K562 (cell line): ENCODE measurements around the gene CD55. TPM values are rescaled to one million over a fixed set of nuclear protein-coding genes. Genes with fewer than 3 reads are reported as not detected.
A peak's percentile ranks its signal among the peaks of the same experiment; 100 is the strongest.

Source experiments
- ATF3 ChIP-seq, 2 experiments: fragments of 450-650 bp in 1 of 2; sonication (generic) in 1 of 2; formaldehyde crosslinking in 1 of 2; IDR thresholded peaks in 1 of 2; conservative IDR thresholded peaks in 1 of 2; 2 replicates each; pipeline versions ENCODE4 v1.6.1 to v1.8.1; 2016 to 2023; ENCODE audit warnings: mild to moderate bottlenecking in 2 of 2, moderate library complexity in 2 of 2, inconsistent platforms in 1 of 2, missing genetic modification reagents in 1 of 2
- CEBPZ ChIP-seq: fragments of 150-350 bp; IDR thresholded peaks from 2 replicates; pipeline ENCODE4 v1.6.1; 2014; ENCODE audit warnings: low read depth, mild to moderate bottlenecking, low read length, borderline replicate concordance
- CTBP1 ChIP-seq: fragments of 450-650 bp; IDR thresholded peaks from 2 replicates; pipeline ENCODE4 v1.6.1; 2016; ENCODE audit warnings: borderline replicate concordance
- DPF2 ChIP-seq: fragments of 450-650 bp; IDR thresholded peaks from 2 replicates; pipeline ENCODE4 v1.6.1; 2016
- ESRRA ChIP-seq: fragments of 450-650 bp; IDR thresholded peaks from 2 replicates; pipeline ENCODE4 v1.6.1; 2014; ENCODE audit warnings: low read depth, mild to moderate bottlenecking, moderate library complexity, borderline replicate concordance
- ETV6 ChIP-seq, 3 experiments: fragments of 150-350 bp in 1 of 3; sonication (generic) in 1 of 3; formaldehyde crosslinking in 1 of 3; IDR thresholded peaks; 2 replicates each; pipeline versions ENCODE4 v1.6.1 to v1.8.0; 2014 to 2022; ENCODE audit warnings: borderline replicate concordance in 2 of 3, low read depth in 2 of 3, antibody characterized with exemption in 1 of 3, low read length in 1 of 3, mild to moderate bottlenecking in 1 of 3, missing genetic modification reagents in 1 of 3
- GABPA ChIP-seq: fragments of 200-800 bp; sonication (Bioruptor generic); conservative IDR thresholded peaks from 2 replicates; pipeline ENCODE4 v1.6.1; 2016; ENCODE audit warnings: low read depth, missing genetic modification characterization, missing compliant biosample characterization
- HMG20B ChIP-seq: fragments of 250-450 bp; sonication (Bioruptor Pico); IDR thresholded peaks from 2 replicates; pipeline ENCODE4 v1.5.0; 2021; ENCODE audit warnings: mild to moderate bottlenecking
- MAFK ChIP-seq: IDR thresholded peaks from 2 replicates; pipeline ENCODE4 v1.6.1; 2011; ENCODE audit warnings: low read length, improper control_type of control experiment
- POLR2AphosphoS2 ChIP-seq: IDR thresholded peaks from 2 replicates; pipeline ENCODE4 v1.6.1; 2012; ENCODE audit warnings: low read length, improper control_type of control experiment
- RB1 ChIP-seq: fragments of 450-650 bp; IDR thresholded peaks from 2 replicates; pipeline ENCODE4 v1.6.1; 2017; ENCODE audit warnings: low read depth, mild to moderate bottlenecking
- SETDB1 ChIP-seq: IDR thresholded peaks from one replicate; pipeline ENCODE4 v1.6.1; 2012; ENCODE audit warnings: low read length, control low read depth, inconsistent platforms
- SMARCA4 ChIP-seq: fragments of 450-650 bp; IDR thresholded peaks from 2 replicates; pipeline ENCODE4 v1.6.1; 2016
- ZBTB17 ChIP-seq: fragments of 450-650 bp; formaldehyde crosslinking; IDR thresholded peaks from 2 replicates; pipeline ENCODE4 v1.4.0; 2020; ENCODE audit warnings: mild to moderate bottlenecking
- ZNF274 ChIP-seq: IDR thresholded peaks from 2 replicates; pipeline ENCODE4 v1.6.1; 2011; ENCODE audit warnings: low read depth, mild to moderate bottlenecking, low read length, moderate library complexity, borderline replicate concordance
- ZNF512 ChIP-seq: IDR thresholded peaks from 2 replicates; pipeline ENCODE4 v1.6.1; 2016; ENCODE audit warnings: missing genetic modification characterization, missing compliant biosample characterization
- ZNF584 ChIP-seq: fragments of 200-800 bp; sonication (Bioruptor generic); IDR thresholded peaks from 2 replicates; pipeline ENCODE4 v1.6.1; 2016; ENCODE audit warnings: low read depth, mild to moderate bottlenecking, missing genetic modification characterization, missing compliant biosample characterization
- ZNF695 ChIP-seq: fragments of 450-650 bp; formaldehyde crosslinking; IDR thresholded peaks from 2 replicates; pipeline ENCODE4 v1.4.0; 2020; ENCODE audit warnings: mild to moderate bottlenecking, moderate library complexity
- polyA plus RNA-seq, 8 experiments: library from polyadenylated mRNA; depleted of rRNA in 4 of 8; stranded (reverse) in 5 of 8; unstranded in 3 of 8; fragments of >200 nt; fragmentation: Nextera tagmentation in 2 of 8; fragmentation: Illumina TruSeq in 1 of 8; extraction: Ambion mirVana in 2 of 8; extraction: Trizol in 1 of 8; gene quantifications; 2 replicates each; pipeline versions ENCODE4 v1.2.1 to v1.2.3, GENCODE V29; 2011 to 2014; ENCODE audit warnings: inconsistent platforms in 1 of 8, missing spikeins in 1 of 8
- total RNA-seq, 7 experiments: library from RNA; depleted of rRNA in 6 of 7; stranded (reverse); fragments of >200 nt in 6 of 7; fragmentation: Illumina TruSeq in 2 of 7; extraction: Trizol in 2 of 7; gene quantifications; 2 replicates each; pipeline versions ENCODE4 v1.2.1 to v1.2.3, GENCODE V29; 2011 to 2021; ENCODE audit warnings: low replicate concordance in 1 of 7
- TF ChIP-seq, protein P1 (sequence below): fragments of 250-450 bp; sonication (Bioruptor Pico); IDR thresholded peaks from 2 replicates; pipeline ENCODE4 v1.4.0; 2020; ENCODE audit warnings: mild to moderate bottlenecking

The CD55 gene
- total and polyA plus RNA-seq, 9 of the 15 experiments (the other 6 are each of a cell fraction or from before 2014, with no cell fraction given) = 17.7 to 150 (median 97.0) TPM

DNA sequence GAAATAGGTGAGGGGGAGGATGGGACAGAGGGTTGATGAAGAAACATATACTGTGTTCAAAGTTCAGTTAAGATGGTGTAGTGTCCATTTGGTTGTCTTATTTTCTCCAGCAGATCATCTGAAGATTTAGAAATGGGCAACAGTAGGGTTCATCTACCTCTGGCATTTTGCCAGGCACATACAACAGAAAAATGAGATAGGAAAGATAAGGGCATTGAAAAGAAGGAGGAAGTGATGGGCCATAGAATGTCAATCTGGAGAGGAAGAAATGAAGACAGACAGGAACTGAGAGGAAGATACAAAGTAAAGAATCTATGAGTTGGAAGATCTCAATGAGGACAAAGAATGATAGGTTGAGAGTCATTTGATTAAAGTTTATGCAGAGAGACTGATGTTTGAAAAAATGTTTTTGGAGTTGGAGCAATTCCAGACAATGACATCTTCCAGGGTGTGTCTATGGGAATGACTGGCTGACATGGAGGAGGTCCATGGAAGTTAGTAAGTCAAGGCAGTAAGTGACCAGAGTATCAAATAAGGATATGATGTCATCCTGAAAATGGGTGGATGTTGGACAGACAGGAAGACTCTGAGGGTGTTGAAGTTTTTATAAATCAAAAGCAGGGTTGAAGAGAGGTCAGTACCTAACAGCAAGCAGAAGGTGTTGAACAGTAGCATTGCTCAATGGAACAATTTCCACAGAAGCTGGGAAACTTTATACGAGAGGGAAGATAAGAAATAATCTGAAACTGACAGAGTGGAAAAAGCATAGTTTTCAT is 18.7 kb upstream of the CD55 start (continued):
- TF ChIP-seq, protein P1, sequence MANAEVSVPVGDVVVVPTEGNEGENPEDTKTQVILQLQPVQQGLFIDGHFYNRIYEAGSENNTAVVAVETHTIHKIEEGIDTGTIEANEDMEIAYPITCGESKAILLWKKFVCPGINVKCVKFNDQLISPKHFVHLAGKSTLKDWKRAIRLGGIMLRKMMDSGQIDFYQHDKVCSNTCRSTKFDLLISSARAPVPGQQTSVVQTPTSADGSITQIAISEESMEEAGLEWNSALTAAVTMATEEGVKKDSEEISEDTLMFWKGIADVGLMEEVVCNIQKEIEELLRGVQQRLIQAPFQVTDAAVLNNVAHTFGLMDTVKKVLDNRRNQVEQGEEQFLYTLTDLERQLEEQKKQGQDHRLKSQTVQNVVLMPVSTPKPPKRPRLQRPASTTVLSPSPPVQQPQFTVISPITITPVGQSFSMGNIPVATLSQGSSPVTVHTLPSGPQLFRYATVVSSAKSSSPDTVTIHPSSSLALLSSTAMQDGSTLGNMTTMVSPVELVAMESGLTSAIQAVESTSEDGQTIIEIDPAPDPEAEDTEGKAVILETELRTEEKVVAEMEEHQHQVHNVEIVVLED = 0 out of 2 replicates have a peak, but pooled peaks have one; percentile 32
- TF ChIP-seq ESRRA (no peak), ZNF584 (peak; percentile 60; the same call in 1 of the 2 replicates), MAFK (no peak), ATF3 (IDR thresholded peaks at IDR 0.05) (peak; percentile 80), ATF3 (CRISPR knock-in tag; conservative IDR thresholded peaks at IDR 0.05) (no peak), HMG20B (CRISPR knock-in tag) (no peak), RB1 (no peak), SMARCA4 (peak; percentile 58; the same call in 1 of the 2 replicates), ZNF695 (CRISPR knock-in tag) (no peak), CTBP1 (peak; percentile 51; the same call in 1 of the 2 replicates), CEBPZ (no peak), SETDB1 (no peak), DPF2 (0 out of 2 replicates have a peak, but pooled peaks have one; percentile 50), ZNF512 (no peak), ETV6 (IDR thresholded peaks at IDR 0.05; ENCODE audit: borderline replicate concordance in 1 of 2, low read depth in 2 of 2, low read length in 1 of 2) (peak in 1 of 2 experiments; percentile 71; a peak in 2 of 4 replicates), ETV6 (CRISPR knock-in tag; IDR thresholded peaks at IDR 0.05; ENCODE audit: borderline replicate concordance) (no peak), POLR2AphosphoS2 (no peak), ZNF274 (no peak), ZBTB17 (CRISPR knock-in tag) (no peak), GABPA (tag) (peak; percentile 33; the same call in 1 of the 2 replicates)
